ENCODE data around the gene C11orf42. TPM values are rescaled to one million over a fixed set of nuclear protein-coding genes. Genes with fewer than 3 reads are reported as not detected.
A peak's percentile ranks its signal among the peaks of the same experiment; 100 is the strongest.

C11orf42 gene
- total RNA-seq, 1 experiment from 2014 or later, result not detected

DNA sequence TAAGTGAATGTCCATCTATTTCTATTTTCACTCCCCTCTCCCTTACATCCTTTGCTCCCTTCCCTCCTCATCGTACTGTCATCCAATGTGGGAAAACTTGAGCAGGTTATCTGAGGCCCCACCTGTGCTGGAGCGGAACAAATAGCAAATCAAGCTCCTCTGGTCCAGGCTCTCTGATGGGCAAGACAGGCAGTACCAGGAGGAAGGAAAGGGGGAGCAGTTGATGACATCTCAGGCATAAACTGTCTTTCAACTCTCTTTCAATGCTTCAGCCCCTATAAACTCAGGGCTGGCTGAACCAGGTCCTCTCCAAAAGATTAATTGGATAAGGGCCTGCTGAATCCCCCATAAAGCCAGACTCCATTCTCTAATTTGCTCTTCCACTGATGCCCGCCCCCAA lies 52.8 kb downstream of the C11orf42 start:
- H3K14ac ChIP-seq (ENCODE audit: insufficient read depth, low read length), result no peak overlapping the region
- no peaks in the 10 kb centered on the region for H3K4me1 ChIP-seq (ENCODE audit: insufficient read depth, low read length)
- H3K4me2 ChIP-seq (ENCODE audit: insufficient read depth, insufficient read length, low read length), result peak overlapping the region; percentile 56
- H3K9me3 ChIP-seq (ENCODE audit: control insufficient read depth, low read depth, low read length), result no peaks in the 10 kb centered on the region
- peak; percentile 31 for DNase-seq
- Mint-ChIP-seq H3K4me3 (peak overlapping the region in 1 of 2 experiments; percentile 85; a peak in 2 of 5 replicates), H3K27ac (no peak overlapping the region), H3K36me3 (ENCODE audit: insufficient read depth in 1 of 3, low read depth in 3 of 3) (no peaks in the 10 kb centered on the region), H3K9me3 (no peaks in the 10 kb centered on the region), H3K4me1 (peaks cover 6 to 10% of the 10 kb centered on the region in 2 experiments; a peak in 3 of 4 replicates), H3K27me3 (ENCODE audit: low read depth) (no peaks in the 10 kb centered on the region; the same call in 1 of the 2 replicates)
- no peak overlapping the region for H3K23ac ChIP-seq (ENCODE audit: insufficient read length, low read depth, low read length)
- no peak overlapping the region for H2BK12ac ChIP-seq (ENCODE audit: insufficient read length, low read depth, low read length)
- H2BK120ac ChIP-seq (ENCODE audit: low read depth, low read length, poor library complexity, severe bottlenecking), result no peak overlapping the region
- no peak overlapping the region for H3K9ac ChIP-seq (ENCODE audit: extremely low read depth, insufficient read length, low read length)
- H3K4ac ChIP-seq (ENCODE audit: low read depth, low read length), result no peak overlapping the region
- H3K79me2 ChIP-seq (ENCODE audit: insufficient read depth, low read length), result no peaks in the 10 kb centered on the region
- H2BK20ac ChIP-seq (ENCODE audit: low read depth, low read length, poor library complexity, severe bottlenecking), result no peak overlapping the region
- no peak overlapping the region for H2BK15ac ChIP-seq (ENCODE audit: low read depth, low read length)
- H3K56ac ChIP-seq (ENCODE audit: insufficient read length, low read depth, low read length), result no peak overlapping the region
- TF ChIP-seq, protein P1, sequence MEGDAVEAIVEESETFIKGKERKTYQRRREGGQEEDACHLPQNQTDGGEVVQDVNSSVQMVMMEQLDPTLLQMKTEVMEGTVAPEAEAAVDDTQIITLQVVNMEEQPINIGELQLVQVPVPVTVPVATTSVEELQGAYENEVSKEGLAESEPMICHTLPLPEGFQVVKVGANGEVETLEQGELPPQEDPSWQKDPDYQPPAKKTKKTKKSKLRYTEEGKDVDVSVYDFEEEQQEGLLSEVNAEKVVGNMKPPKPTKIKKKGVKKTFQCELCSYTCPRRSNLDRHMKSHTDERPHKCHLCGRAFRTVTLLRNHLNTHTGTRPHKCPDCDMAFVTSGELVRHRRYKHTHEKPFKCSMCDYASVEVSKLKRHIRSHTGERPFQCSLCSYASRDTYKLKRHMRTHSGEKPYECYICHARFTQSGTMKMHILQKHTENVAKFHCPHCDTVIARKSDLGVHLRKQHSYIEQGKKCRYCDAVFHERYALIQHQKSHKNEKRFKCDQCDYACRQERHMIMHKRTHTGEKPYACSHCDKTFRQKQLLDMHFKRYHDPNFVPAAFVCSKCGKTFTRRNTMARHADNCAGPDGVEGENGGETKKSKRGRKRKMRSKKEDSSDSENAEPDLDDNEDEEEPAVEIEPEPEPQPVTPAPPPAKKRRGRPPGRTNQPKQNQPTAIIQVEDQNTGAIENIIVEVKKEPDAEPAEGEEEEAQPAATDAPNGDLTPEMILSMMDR (conservative IDR thresholded peaks at IDR 0.05), result peak; percentile 33; the same call in 2 of the 3 replicates
- no peaks in the 10 kb centered on the region for H3K79me1 ChIP-seq (ENCODE audit: insufficient read depth, low read depth, low read length, poor library complexity, severe bottlenecking)
- peaks cover 11% of the 10 kb centered on the region for H3K23me2 ChIP-seq (ENCODE audit: insufficient read length, low read depth, low read length, poor library complexity, severe bottlenecking)
- no peak overlapping the region for H3T11ph ChIP-seq (ENCODE audit: low read length)
- no peaks in the 10 kb centered on the region for H4K20me1 ChIP-seq (ENCODE audit: control insufficient read depth, insufficient read depth, insufficient read length)
- H4K91ac ChIP-seq (ENCODE audit: insufficient read length, low read depth, low read length), result no peak overlapping the region
- H2AFZ ChIP-seq (ENCODE audit: low read length), result no peak overlapping the region
- no peak overlapping the region for H2AK5ac ChIP-seq (ENCODE audit: insufficient read length, low read length)
- peaks cover 22% of the 10 kb centered on the region for H3K27me3 ChIP-seq (ENCODE audit: insufficient read depth, low read length)
- no peak overlapping the region for H4K5ac ChIP-seq (ENCODE audit: insufficient read length, low read depth, low read length)
- no CpG with 5 or more reads among the region's 3 CpGs for WGBS (ENCODE audit: extremely low coverage, insufficient read length, low lambda C conversion rate)
- H4K8ac ChIP-seq (replicated peaks; ENCODE audit: insufficient read length, low read depth, low read length), result no peak overlapping the region
- no peak overlapping the region for H3K27ac ChIP-seq (ENCODE audit: insufficient read length, low read depth, low read length)
- H3K18ac ChIP-seq (ENCODE audit: insufficient read length, low read depth, low read length), result no peak overlapping the region
- no peak overlapping the region for H2BK5ac ChIP-seq (ENCODE audit: insufficient read length, low read length)
